Measurements from ENCODE around the gene NRGN.

NRGN gene

DNA sequence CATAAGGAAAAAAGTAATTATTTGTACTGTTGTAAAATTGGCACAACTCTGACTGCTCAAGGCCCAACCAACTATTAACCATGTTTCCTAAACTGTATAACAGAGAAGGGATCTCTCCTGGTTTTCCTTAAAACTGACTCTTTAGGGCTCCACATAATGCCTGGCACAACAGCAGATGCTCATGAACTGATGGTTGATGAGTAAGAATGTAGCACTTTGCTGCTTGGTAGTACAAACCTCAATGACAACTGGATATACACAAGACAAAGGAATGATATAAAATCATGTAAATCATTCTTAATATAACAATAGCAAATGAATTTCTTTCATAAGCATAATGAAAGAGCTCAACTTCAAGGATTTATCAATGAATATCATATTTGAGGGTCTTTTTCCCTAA lies 48.8 kb downstream of the NRGN start:
- DNase-seq (ENCODE audit: low read depth) = no peak

DNA sequence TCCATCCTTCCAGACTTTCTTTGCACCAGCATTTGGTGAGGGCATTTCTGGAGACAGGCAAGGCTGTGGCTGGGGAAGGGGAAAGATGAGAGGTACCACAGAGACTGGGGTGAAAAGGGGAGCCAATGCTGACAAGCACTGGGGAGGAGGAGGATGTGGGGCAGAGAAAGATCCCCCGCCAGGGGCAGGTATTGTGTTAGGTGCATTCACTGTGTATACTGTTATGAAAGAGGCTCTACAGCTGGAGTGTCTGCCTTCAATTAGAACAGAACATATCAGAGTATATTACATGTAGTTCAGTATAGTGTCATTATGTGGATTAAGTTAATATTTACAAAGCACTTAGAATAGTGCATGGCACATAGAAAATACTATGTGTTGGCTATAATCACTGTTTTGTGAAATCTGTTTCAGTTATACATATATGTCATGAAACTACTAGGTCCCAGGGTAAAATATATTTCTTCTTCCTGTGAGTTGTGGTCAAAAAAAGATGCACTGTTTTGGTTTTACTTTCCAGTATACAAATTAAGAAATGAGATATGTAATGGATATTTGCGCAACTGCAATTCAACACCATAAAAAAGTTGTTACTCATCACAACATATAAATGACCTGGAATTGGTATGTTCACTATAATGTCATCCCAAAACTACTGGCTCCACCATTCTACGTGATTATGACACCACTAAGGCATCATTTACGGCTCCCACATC lies 52.0 kb downstream of the NRGN start:
- no peak for DNase-seq (ENCODE audit: low read depth)

DNA sequence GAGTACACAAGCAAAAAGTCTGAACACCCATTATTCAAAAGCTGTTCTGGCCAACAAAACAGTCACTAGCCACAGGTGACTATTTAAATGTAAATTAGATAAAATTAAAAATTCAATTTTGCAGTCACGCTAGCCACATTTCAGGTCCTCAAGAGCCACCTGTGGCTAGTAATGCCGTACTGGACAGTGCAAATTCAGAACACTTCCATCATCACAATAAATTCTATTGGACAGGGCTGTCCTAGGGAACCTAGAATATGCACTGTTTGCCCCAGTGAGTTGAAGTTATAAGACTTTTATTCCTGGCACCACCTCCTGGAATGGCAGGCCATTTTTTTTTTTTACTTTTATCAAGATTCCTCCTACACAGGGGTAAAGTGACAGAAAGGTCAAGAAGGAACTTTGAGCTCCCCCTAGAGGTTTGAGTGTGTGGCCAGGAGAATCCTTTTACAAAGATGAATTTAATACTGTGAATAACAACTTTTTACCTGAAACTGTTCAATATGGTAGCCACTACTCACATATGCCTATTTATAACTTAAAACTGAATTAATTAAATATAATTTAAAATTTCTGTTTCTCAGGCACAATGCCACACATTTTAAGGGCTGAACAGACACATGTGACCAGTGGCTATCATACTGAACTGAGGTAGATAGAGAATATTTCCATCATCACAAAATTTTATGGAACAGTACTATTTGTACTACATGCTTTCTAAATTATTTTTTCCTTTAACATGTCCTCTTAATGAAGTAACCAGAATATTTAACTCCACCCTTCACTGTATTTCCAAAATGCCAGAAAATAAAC lies 53.9 kb downstream of the NRGN start:
- DNase-seq (ENCODE audit: low read depth) = no peak

DNA sequence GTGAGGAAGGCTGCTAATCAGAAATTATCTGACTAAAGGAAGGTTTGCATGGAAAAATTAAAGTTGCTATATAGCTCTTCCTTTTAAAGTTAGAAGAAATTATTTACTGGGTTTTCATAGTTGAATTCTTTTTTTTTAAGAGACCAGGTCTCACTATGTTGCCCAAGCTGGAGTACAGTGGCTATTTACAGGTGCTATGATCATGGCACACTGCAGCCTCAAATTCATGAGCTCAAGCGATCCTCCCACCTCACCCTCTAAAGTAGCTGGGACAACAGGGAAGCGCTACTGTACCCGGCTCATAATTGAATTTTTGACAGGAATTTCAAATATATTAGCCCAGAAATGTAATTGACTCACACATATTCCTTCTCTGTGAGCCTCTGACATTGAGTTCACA lies 56.6 kb downstream of the NRGN start:
- no peak for DNase-seq (ENCODE audit: low read depth)

All from stimulated activated CD8-positive, alpha-beta memory T cell treated with anti-CD3 and anti-CD28 coated beads, Interleukin-15, amount 100 ng/mL, for 1 hour (primary cell).